Prostate gland (tissue), 2 donors: ENCODE measurements around the gene KRTAP4-6.

ENCODE experiments used
- CTCF ChIP-seq, 4 experiments: fragments of 200-600 bp in 2 of 4; fragments of 450-650 bp in 2 of 4; sonication (generic) in 2 of 4; IDR thresholded peaks; 1 replicate in 3 of 4; 2 replicates in 1 of 4; pipeline ENCODE4 v1.5.1; 2016 to 2019; ENCODE audit warnings: antibody characterized with exemption in 4 of 4, mild to moderate bottlenecking in 2 of 4, moderate library complexity in 2 of 4
- POLR2A ChIP-seq: fragments of 450-650 bp; IDR thresholded peaks from one replicate; pipeline ENCODE4 v1.6.1; 2016; ENCODE audit warnings: antibody characterized with exemption, mild to moderate bottlenecking

- TF ChIP-seq CTCF (IDR thresholded peaks at IDR 0.05), result no peak
- no peak for TF ChIP-seq POLR2A
Measured at GRCh38 chr17:41177727-41178271, 37.5 kb upstream of the KRTAP4-6 start, which contains the start of gene KRTAP4-2.
